HepG2 (cell line): Measurements from ENCODE around the gene SETD1B.

Experiments used
- BRCA1 ChIP-seq: sonication (generic); formaldehyde crosslinking; IDR thresholded peaks from 2 replicates; pipeline ENCODE4 v1.4.0; 2020; ENCODE audit warnings: missing genetic modification reagents
- CREB1 ChIP-seq, 2 experiments: fragments of 450-650 bp in 1 of 2; IDR thresholded peaks; 2 replicates each; pipeline ENCODE4 v1.6.1; 2016 to 2017; ENCODE audit warnings: control low read depth in 1 of 2, mild to moderate bottlenecking in 1 of 2, missing compliant biosample characterization in 1 of 2, missing genetic modification characterization in 1 of 2
- CTCF ChIP-seq: sonication (generic); formaldehyde crosslinking; IDR thresholded peaks from 2 replicates; pipeline ENCODE4 v1.5.0; 2020; ENCODE audit warnings: mild to moderate bottlenecking, missing genetic modification reagents, moderate library complexity
- HOXA7 ChIP-seq: sonication (generic); formaldehyde crosslinking; IDR thresholded peaks from 2 replicates; pipeline ENCODE4 v1.8.1; 2022; ENCODE audit warnings: mild to moderate bottlenecking, missing genetic modification reagents, moderate library complexity
- RFX5 ChIP-seq: IDR thresholded peaks from 2 replicates; pipeline ENCODE4 v1.6.1; 2011; ENCODE audit warnings: low read depth, low read length, improper control_type of control experiment
- SMC3 ChIP-seq: IDR thresholded peaks from 2 replicates; pipeline ENCODE4 v1.6.1; 2011; ENCODE audit warnings: low read length, improper control_type of control experiment
- SP1 ChIP-seq, 2 experiments: fragments of 450-650 bp in 1 of 2; sonication (generic) in 1 of 2; formaldehyde crosslinking in 1 of 2; IDR thresholded peaks; 2 replicates each; pipeline versions ENCODE4 v1.4.0 to v1.6.1; 2016 to 2020; ENCODE audit warnings: missing genetic modification reagents in 1 of 2
- SP2 ChIP-seq: sonication (generic); formaldehyde crosslinking; IDR thresholded peaks from 2 replicates; pipeline ENCODE4 v1.5.1; 2020; ENCODE audit warnings: mild to moderate bottlenecking, missing genetic modification reagents
- ZNF317 ChIP-seq: sonication (generic); formaldehyde crosslinking; IDR thresholded peaks from 2 replicates; pipeline ENCODE4 v1.5.0; 2020; ENCODE audit warnings: mild to moderate bottlenecking, missing genetic modification reagents
- ZNF446 ChIP-seq: sonication (generic); formaldehyde crosslinking; IDR thresholded peaks from 2 replicates; pipeline ENCODE4 v1.5.0; 2020; ENCODE audit warnings: mild to moderate bottlenecking, missing genetic modification reagents
- ZNF660 ChIP-seq: sonication (generic); formaldehyde crosslinking; IDR thresholded peaks from 2 replicates; pipeline ENCODE4 v1.5.1; 2020; ENCODE audit warnings: mild to moderate bottlenecking, low read depth, missing genetic modification reagents, borderline replicate concordance
- ZNF773 ChIP-seq: sonication (generic); formaldehyde crosslinking; IDR thresholded peaks from 2 replicates; pipeline ENCODE4 v1.4.0; 2020; ENCODE audit warnings: missing genetic modification reagents, borderline replicate concordance

- TF ChIP-seq CTCF (CRISPR knock-in tag) = no peak
- no peak for TF ChIP-seq ZNF660 (CRISPR knock-in tag)
- TF ChIP-seq ZNF773 (CRISPR knock-in tag) = no peak
- no peak for TF ChIP-seq ZNF446
- no peak for TF ChIP-seq HOXA7 (CRISPR knock-in tag)
- no peak for TF ChIP-seq SP2
- no peak for TF ChIP-seq BRCA1 (CRISPR knock-in tag)
- no peak for TF ChIP-seq CREB1 (IDR thresholded peaks at IDR 0.05)
- no peak for TF ChIP-seq CREB1 (CRISPR knock-in tag; IDR thresholded peaks at IDR 0.05)
- TF ChIP-seq RFX5 = no peak
- no peak for TF ChIP-seq SMC3
- no peak for TF ChIP-seq ZNF317 (CRISPR knock-in tag)
- TF ChIP-seq SP1 (IDR thresholded peaks at IDR 0.05) = no peak
- no peak for TF ChIP-seq SP1 (CRISPR knock-in tag; IDR thresholded peaks at IDR 0.05)
These were observed 22.3 kb upstream of the SETD1B start for GRCh38 chr12:121781484-121781997.
